Activated CD4-positive, alpha-beta memory T cell treated with anti-CD3 and anti-CD28 coated beads for 36 hours (primary cell): ENCODE results near the gene TSPAN7. TPM values are rescaled to one million over a fixed set of nuclear protein-coding genes. Genes with fewer than 3 reads are reported as not detected.

ENCODE experiments used
- CTCF ChIA-PET: fragments of 350-600 bp; sonication (Branson Sonifier 250); formaldehyde crosslinking; loops from one replicate; lab custom pipeline; 2021; ENCODE audit warnings: antibody characterized with exemption, inconsistent platforms; lab: Charles Lee
- POLR2A ChIA-PET: fragments of 350-600 bp; sonication (Branson Sonifier 250); formaldehyde crosslinking; loops from one replicate; lab custom pipeline; 2021; ENCODE audit warnings: antibody characterized with exemption; lab: Charles Lee
- DNase-seq: peaks from one replicate; pipeline ENCODE4 v3.0.0-alpha.2; 2020
- H3K27ac Mint-ChIP-seq: one replicate; pipeline ENCODE4 v1.8.0; 2021; ENCODE audit warnings: mixed read lengths
- H3K27me3 Mint-ChIP-seq: one replicate; pipeline ENCODE4 v1.8.0; 2021; ENCODE audit warnings: mixed read lengths
- H3K36me3 Mint-ChIP-seq: one replicate; pipeline ENCODE4 v1.8.0; 2021; ENCODE audit warnings: mixed read lengths
- H3K4me1 Mint-ChIP-seq: one replicate; pipeline ENCODE4 v1.8.0; 2021; ENCODE audit warnings: low read depth, mixed read lengths
- H3K4me3 Mint-ChIP-seq: one replicate; pipeline ENCODE4 v1.8.0; 2021; ENCODE audit warnings: mild to moderate bottlenecking, mixed read lengths
- H3K9me3 Mint-ChIP-seq: one replicate; pipeline ENCODE4 v1.8.0; 2021; ENCODE audit warnings: mixed read lengths
- intact Hi-C: fragments of 100-400 bp; cut with micrococcal nuclease; formaldehyde crosslinking; loops from one replicate; pipeline ENCODE4 v1.15.1; 2023
- total RNA-seq, 2 experiments: library from RNA; stranded (reverse); gene quantifications; one replicate each; pipeline ENCODE4 v1.2.3, GENCODE V29; 2021

TSPAN7 gene
- total RNA-seq, 2 experiments from 2014 or later = 0.69 to 0.73 TPM

- H3K27ac Mint-ChIP-seq = no peak overlapping the region
- DNase-seq = no peak
- no peak overlapping the region for H3K4me3 Mint-ChIP-seq
- ChIA-PET CTCF (interaction anchor here (1.0 kb wide), 1 partner anchor 42 kb away, joined by 3 read pairs; no protein-coding TSS in a partner anchor), POLR2A (no interaction called here)
- intact Hi-C loops = no loop called here
- peaks cover 2% of the 10 kb centered on the region for H3K4me1 Mint-ChIP-seq
- no peaks in the 10 kb centered on the region for H3K9me3 Mint-ChIP-seq
- no peaks in the 10 kb centered on the region for H3K27me3 Mint-ChIP-seq
- no peaks in the 10 kb centered on the region for H3K36me3 Mint-ChIP-seq
Observed at GRCh38 chrX:38669428-38669827, 108.1 kb downstream of the TSPAN7 start.

- no peaks in the 10 kb centered on the region for H3K36me3 Mint-ChIP-seq
- peaks cover 6% of the 10 kb centered on the region for H3K27me3 Mint-ChIP-seq
- H3K9me3 Mint-ChIP-seq = no peaks in the 10 kb centered on the region
- peaks cover 2% of the 10 kb centered on the region for H3K4me1 Mint-ChIP-seq
- H3K4me3 Mint-ChIP-seq = no peak overlapping the region
- POLR2A ChIA-PET = no interaction called here
- DNase-seq = no peak
- intact Hi-C loops = no loop called here
- CTCF ChIA-PET = no interaction called here
- no peak overlapping the region for H3K27ac Mint-ChIP-seq
Observed at GRCh38 chrX:38672646-38673045, 111.3 kb downstream of the TSPAN7 start.

GRCh38 chrX:38675856-38676255 lies 114.5 kb downstream of the TSPAN7 start:
- no peaks in the 10 kb centered on the region for H3K9me3 Mint-ChIP-seq
- H3K4me3 Mint-ChIP-seq = no peak overlapping the region
- intact Hi-C loops = no loop called here
- no peaks in the 10 kb centered on the region for H3K36me3 Mint-ChIP-seq
- ChIA-PET CTCF (no interaction called here), POLR2A (no interaction called here)
- no peak for DNase-seq
- no peaks in the 10 kb centered on the region for H3K4me1 Mint-ChIP-seq
- peaks cover 8% of the 10 kb centered on the region for H3K27me3 Mint-ChIP-seq
- no peak overlapping the region for H3K27ac Mint-ChIP-seq

GRCh38 chrX:38678183-38678582 lies 116.8 kb downstream of the TSPAN7 start:
- DNase-seq = no peak
- no peak overlapping the region for H3K4me3 Mint-ChIP-seq
- ChIA-PET CTCF (interaction anchor here (0.8 kb wide), 1 partner anchor 13 kb away, joined by 3 read pairs; no protein-coding TSS in a partner anchor), POLR2A (no interaction called here)
- H3K27ac Mint-ChIP-seq = no peak overlapping the region
- no peaks in the 10 kb centered on the region for H3K4me1 Mint-ChIP-seq
- H3K36me3 Mint-ChIP-seq = no peaks in the 10 kb centered on the region
- intact Hi-C loops = no loop called here
- H3K9me3 Mint-ChIP-seq = no peaks in the 10 kb centered on the region
- H3K27me3 Mint-ChIP-seq = peaks cover 8% of the 10 kb centered on the region

GRCh38 chrX:38678821-38679220 lies 117.5 kb downstream of the TSPAN7 start:
- H3K9me3 Mint-ChIP-seq = no peaks in the 10 kb centered on the region
- H3K4me1 Mint-ChIP-seq = no peaks in the 10 kb centered on the region
- H3K4me3 Mint-ChIP-seq = no peak overlapping the region
- no peak overlapping the region for H3K27ac Mint-ChIP-seq
- CTCF ChIA-PET = interaction anchor here (0.6 kb wide), 1 partner anchor 20 kb away, joined by 3 read pairs; no protein-coding TSS in a partner anchor
- POLR2A ChIA-PET = no interaction called here
- intact Hi-C loops = no loop called here
- no peak for DNase-seq
- no peaks in the 10 kb centered on the region for H3K36me3 Mint-ChIP-seq
- H3K27me3 Mint-ChIP-seq = peaks cover 8% of the 10 kb centered on the region

GRCh38 chrX:38679695-38680094 lies 118.4 kb downstream of the TSPAN7 start:
- Mint-ChIP-seq H3K36me3 (no peaks in the 10 kb centered on the region), H3K9me3 (no peaks in the 10 kb centered on the region), H3K4me3 (no peak overlapping the region), H3K4me1 (no peaks in the 10 kb centered on the region), H3K27me3 (peaks cover 8% of the 10 kb centered on the region), H3K27ac (no peak overlapping the region)
- no peak for DNase-seq
- intact Hi-C loops = no loop called here
- ChIA-PET CTCF (interaction anchor here (0.6 kb wide), 1 partner anchor 21 kb away, joined by 3 read pairs; no protein-coding TSS in a partner anchor), POLR2A (no interaction called here)

- POLR2A ChIA-PET = no interaction called here
- no peaks in the 10 kb centered on the region for H3K4me1 Mint-ChIP-seq
- intact Hi-C loops = no loop called here
- H3K9me3 Mint-ChIP-seq = no peaks in the 10 kb centered on the region
- DNase-seq = no peak
- no peak overlapping the region for H3K4me3 Mint-ChIP-seq
- CTCF ChIA-PET = no interaction called here
- no peak overlapping the region for H3K27ac Mint-ChIP-seq
- H3K36me3 Mint-ChIP-seq = no peaks in the 10 kb centered on the region
- peaks cover 7% of the 10 kb centered on the region for H3K27me3 Mint-ChIP-seq
Observed at GRCh38 chrX:38682095-38682494, 120.8 kb downstream of the TSPAN7 start.

- Mint-ChIP-seq H3K4me1 (no peaks in the 10 kb centered on the region), H3K4me3 (no peak overlapping the region), H3K27me3 (no peaks in the 10 kb centered on the region), H3K36me3 (no peaks in the 10 kb centered on the region), H3K27ac (no peak overlapping the region), H3K9me3 (no peaks in the 10 kb centered on the region)
- ChIA-PET CTCF (no interaction called here), POLR2A (no interaction called here)
- no peak for DNase-seq
- intact Hi-C loops = no loop called here
Observed at GRCh38 chrX:38692961-38693360, 131.6 kb downstream of the TSPAN7 start.

GRCh38 chrX:38694394-38694793 lies 133.1 kb downstream of the TSPAN7 start:
- ChIA-PET POLR2A (no interaction called here), CTCF (no interaction called here)
- Mint-ChIP-seq H3K27ac (no peak overlapping the region), H3K36me3 (no peaks in the 10 kb centered on the region), H3K9me3 (no peaks in the 10 kb centered on the region), H3K4me1 (no peaks in the 10 kb centered on the region), H3K4me3 (no peak overlapping the region), H3K27me3 (no peaks in the 10 kb centered on the region)
- DNase-seq = no peak
- intact Hi-C loops = no loop called here

- Mint-ChIP-seq H3K4me3 (no peak overlapping the region), H3K27me3 (peaks cover 2% of the 10 kb centered on the region), H3K27ac (no peak overlapping the region), H3K9me3 (no peaks in the 10 kb centered on the region), H3K36me3 (no peaks in the 10 kb centered on the region), H3K4me1 (no peaks in the 10 kb centered on the region)
- POLR2A ChIA-PET = no interaction called here
- CTCF ChIA-PET = no interaction called here
- DNase-seq = no peak
- intact Hi-C loops = no loop called here
Observed at GRCh38 chrX:38697461-38697860, 136.1 kb downstream of the TSPAN7 start.

GRCh38 chrX:38699121-38699520 lies 137.8 kb downstream of the TSPAN7 start:
- POLR2A ChIA-PET = no interaction called here

GRCh38 chrX:38699696-38700095 lies 138.4 kb downstream of the TSPAN7 start:
- Mint-ChIP-seq H3K27ac (no peak overlapping the region), H3K4me3 (no peak overlapping the region), H3K36me3 (no peaks in the 10 kb centered on the region), H3K4me1 (no peaks in the 10 kb centered on the region), H3K9me3 (no peaks in the 10 kb centered on the region), H3K27me3 (peaks cover 2% of the 10 kb centered on the region)
- ChIA-PET CTCF (no interaction called here), POLR2A (no interaction called here)
- intact Hi-C loops = no loop called here
- no peak for DNase-seq

More at GRCh38 chrX:38699121-38699520, 137.8 kb downstream of the TSPAN7 start:
- CTCF ChIA-PET = no interaction called here
- peaks cover 2% of the 10 kb centered on the region for H3K27me3 Mint-ChIP-seq
- intact Hi-C loops = no loop called here
- H3K9me3 Mint-ChIP-seq = no peaks in the 10 kb centered on the region
- no peak overlapping the region for H3K4me3 Mint-ChIP-seq
- H3K27ac Mint-ChIP-seq = no peak overlapping the region
- no peaks in the 10 kb centered on the region for H3K36me3 Mint-ChIP-seq
- H3K4me1 Mint-ChIP-seq = no peaks in the 10 kb centered on the region
- no peak for DNase-seq

- Mint-ChIP-seq H3K27ac (no peak overlapping the region), H3K4me1 (no peaks in the 10 kb centered on the region), H3K36me3 (no peaks in the 10 kb centered on the region), H3K27me3 (peaks cover 2% of the 10 kb centered on the region), H3K4me3 (no peak overlapping the region), H3K9me3 (no peaks in the 10 kb centered on the region)
- intact Hi-C loops = no loop called here
- CTCF ChIA-PET = no interaction called here
- POLR2A ChIA-PET = no interaction called here
- DNase-seq = no peak
Observed at GRCh38 chrX:38701073-38701472, 139.7 kb downstream of the TSPAN7 start.
